Ectodermal cell (in vitro differentiated cells): ENCODE measurements around the gene SERAC1.
A peak's percentile ranks its signal among the peaks of the same experiment; 100 is the strongest.
"Not testable (repeated sequence)": the region's sequence is repeated elsewhere in the genome, so short reads cannot be mapped to it uniquely, and the experiment has no call there.

Experiments
- H3K27ac ChIP-seq: 2 replicates; pipeline ENCODE4 v1.7.0; 2013; ENCODE audit warnings: mild to moderate bottlenecking, low read depth, low read length; ENCODE audit not compliant: insufficient read depth, poor library complexity, severe bottlenecking
- H3K27me3 ChIP-seq: 2 replicates; pipeline ENCODE4 v1.7.0; 2013; ENCODE audit warnings: mild to moderate bottlenecking, low read length; ENCODE audit not compliant: insufficient read depth, control insufficient read depth, poor library complexity, severe bottlenecking
- H3K36me3 ChIP-seq: one replicate; pipeline ENCODE4 v1.7.0; 2013; ENCODE audit warnings: low read length; ENCODE audit not compliant: control insufficient read depth, insufficient read depth
- H3K4me1 ChIP-seq: one replicate; pipeline ENCODE4 v1.7.0; 2013; ENCODE audit warnings: low read length; ENCODE audit not compliant: control insufficient read depth, insufficient read depth
- H3K4me3 ChIP-seq: 2 replicates; pipeline ENCODE4 v1.7.0; 2013; ENCODE audit warnings: low read depth, low read length, control low read depth; ENCODE audit not compliant: insufficient read depth
- H3K9me3 ChIP-seq: 2 replicates; pipeline ENCODE4 v1.7.0; 2013; ENCODE audit warnings: mild to moderate bottlenecking, low read length, moderate library complexity; ENCODE audit not compliant: control insufficient read depth
- WGBS, 2 experiments: methylation state at CpG; one replicate each; pipeline ENCODE4 v1.1.7; 2013; ENCODE audit warnings: missing lambda C conversion rate in 2 of 2; 5-methylcytosine and 5-hydroxymethylcytosine counted together

The SERAC1 gene

DNA sequence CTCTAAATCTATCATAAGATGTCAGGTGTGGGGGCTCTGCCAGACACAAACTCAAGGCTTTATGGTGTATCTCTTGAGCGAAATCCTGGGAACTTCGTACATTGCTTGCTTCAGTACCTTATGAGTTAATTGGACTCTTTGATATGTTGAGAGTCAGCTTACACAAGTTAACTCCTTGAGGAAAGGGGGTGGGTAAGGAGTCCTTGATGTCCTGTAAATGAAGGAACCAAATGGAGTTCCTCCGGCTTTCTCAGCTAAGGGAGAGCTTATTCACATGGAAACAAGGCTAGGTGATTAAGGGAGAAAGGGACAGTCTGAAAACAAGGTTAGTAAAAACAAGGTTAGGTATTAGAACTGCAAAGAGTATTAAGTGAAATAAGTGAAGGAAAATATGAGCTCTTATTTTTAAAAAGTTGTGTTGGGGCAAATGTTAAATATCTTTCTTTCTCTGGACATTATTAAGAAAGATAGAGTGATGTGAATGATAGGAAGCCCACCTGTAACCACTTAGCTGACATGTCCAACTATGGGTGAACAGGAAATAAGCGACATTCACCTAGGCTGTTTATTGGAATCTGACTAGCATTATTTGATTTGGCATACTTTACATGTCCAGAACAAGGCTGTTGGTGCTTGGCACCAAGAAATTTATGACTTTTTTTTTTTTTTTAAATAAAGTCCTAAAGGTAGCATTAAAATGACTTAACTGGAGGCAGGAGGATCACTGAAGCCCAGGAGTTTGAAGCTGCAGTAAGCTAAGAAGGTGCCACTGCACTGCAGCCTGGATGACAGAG, 26.6 kb upstream of the SERAC1 start:
- Histone ChIP-seq H3K27ac (peak overlapping the region; percentile 31), H3K27me3 (no peaks in the 10 kb centered on the region), H3K4me1 (peaks cover 3% of the 10 kb centered on the region), H3K4me3 (no peak overlapping the region), H3K9me3 (no peaks in the 10 kb centered on the region), H3K36me3 (no peaks in the 10 kb centered on the region)
- WGBS, 2 experiments = 29 to 30% methylated on average over 4 of the region's 4 CpGs

- peaks cover 6% of the 10 kb centered on the region for H3K36me3 ChIP-seq
- 96 to 100% methylated on average over 4 of the region's 4 CpGs for WGBS, 2 experiments
These were observed 23.7 kb upstream of the SERAC1 start for GRCh38 chr6:158191761-158192160.

DNA sequence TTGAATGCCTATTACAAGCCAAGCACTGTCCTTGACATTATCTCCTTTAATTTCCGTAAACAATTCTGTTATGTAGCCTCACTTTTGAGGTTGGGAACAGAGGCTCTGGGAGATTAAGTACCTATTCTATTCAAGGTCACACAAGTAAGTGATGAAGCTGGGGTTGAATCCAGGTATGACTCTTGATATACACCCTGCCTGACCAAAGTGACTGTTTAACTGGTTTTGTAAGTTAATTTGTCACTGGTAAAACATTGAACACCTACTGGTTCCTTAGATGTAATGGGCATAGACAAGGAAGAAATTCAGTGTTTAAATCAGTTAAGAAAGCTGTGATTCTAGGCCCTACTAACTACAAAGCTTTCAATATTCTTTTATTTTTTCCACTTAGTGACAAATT, 23.0 kb upstream of the SERAC1 start:
- Histone ChIP-seq H3K27ac (no peak overlapping the region), H3K27me3 (no peaks in the 10 kb centered on the region), H3K4me3 (no peak overlapping the region), H3K36me3 (peaks cover 10% of the 10 kb centered on the region), H3K4me1 (peaks cover 3% of the 10 kb centered on the region), H3K9me3 (no peaks in the 10 kb centered on the region)
- WGBS, 2 experiments = 87% methylated on average over 1 of the region's 1 CpG; no CpG with 5 or more reads in 1 of the 2 experiments

More at GRCh38 chr6:158191761-158192160, 23.7 kb upstream of the SERAC1 start:
- Histone ChIP-seq H3K9me3 (no peaks in the 10 kb centered on the region), H3K4me3 (no peak overlapping the region), H3K27ac (no peak overlapping the region), H3K4me1 (peaks cover 3% of the 10 kb centered on the region), H3K27me3 (no peaks in the 10 kb centered on the region)

GRCh38 chr6:158188591-158188990, 20.5 kb upstream of the SERAC1 start:
- peaks cover 17% of the 10 kb centered on the region for H3K36me3 ChIP-seq
- no peak overlapping the region for H3K27ac ChIP-seq
- 71 to 72% methylated on average over 2 to 3 of the region's 3 CpGs for WGBS, 2 experiments

DNA sequence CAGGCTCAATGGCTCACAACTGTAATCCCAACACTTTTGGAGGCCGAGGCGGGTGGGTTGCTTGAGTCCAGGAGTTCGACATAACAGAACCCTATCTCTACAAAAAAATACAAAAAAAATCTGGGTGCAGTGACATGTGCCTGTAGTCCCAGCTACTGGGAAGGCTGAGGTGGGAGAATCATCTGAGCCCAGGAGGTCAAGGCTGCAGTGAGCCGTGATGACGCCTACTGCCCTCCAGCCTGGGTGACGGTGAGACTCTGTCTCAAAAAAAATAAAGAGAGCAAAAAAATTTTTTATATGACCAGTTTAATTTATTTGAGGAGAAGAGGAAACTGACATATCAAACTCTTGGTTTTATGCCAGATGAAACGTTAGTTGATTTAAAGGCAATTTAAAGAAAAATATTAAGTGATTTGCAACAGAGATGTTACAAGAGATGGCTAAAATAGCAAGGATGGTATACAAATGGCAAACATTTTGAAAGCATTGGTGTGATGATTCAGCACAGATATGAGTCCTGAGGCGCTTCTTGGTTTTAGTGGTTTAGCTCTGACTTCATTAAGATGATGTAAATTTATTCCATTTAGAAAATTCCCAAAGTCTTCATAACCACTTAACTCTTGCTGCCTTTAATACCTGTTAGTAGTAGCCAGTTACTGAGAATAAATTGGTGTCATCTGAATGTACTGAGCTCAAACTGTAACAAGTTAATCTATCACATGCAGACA, 17.8 kb upstream of the SERAC1 start:
- Histone ChIP-seq H3K27me3 (no peaks in the 10 kb centered on the region), H3K9me3 (no peaks in the 10 kb centered on the region), H3K4me3 (no peak overlapping the region), H3K4me1 (peaks cover 5% of the 10 kb centered on the region), H3K27ac (no peak overlapping the region), H3K36me3 (peaks cover 17% of the 10 kb centered on the region)
- WGBS, 2 experiments = 90 to 92% methylated on average over 8 of the region's 8 CpGs

More at GRCh38 chr6:158188591-158188990, 20.5 kb upstream of the SERAC1 start:
- H3K4me3 ChIP-seq = no peak overlapping the region
- no peaks in the 10 kb centered on the region for H3K4me1 ChIP-seq
- no peaks in the 10 kb centered on the region for H3K9me3 ChIP-seq
- H3K27me3 ChIP-seq = no peaks in the 10 kb centered on the region

GRCh38 chr6:158184608-158185007, 16.5 kb upstream of the SERAC1 start:
- H3K27ac ChIP-seq = no peak overlapping the region
- H3K27me3 ChIP-seq = no peaks in the 10 kb centered on the region
- H3K4me3 ChIP-seq = no peak overlapping the region
- no peaks in the 10 kb centered on the region for H3K9me3 ChIP-seq
- H3K36me3 ChIP-seq = peaks cover 17% of the 10 kb centered on the region
- H3K4me1 ChIP-seq = peaks cover 5% of the 10 kb centered on the region

GRCh38 chr6:158183174-158183972, 15.3 kb upstream of the SERAC1 start:
- not testable (repeated sequence) for H3K4me3 ChIP-seq, H3K4me1 ChIP-seq, H3K27me3 ChIP-seq, H3K9me3 ChIP-seq, H3K27ac ChIP-seq
- WGBS, 2 experiments = 60 to 63% methylated on average over 16 of the region's 16 CpGs
- peaks cover 17% of the 10 kb centered on the region for H3K36me3 ChIP-seq

DNA sequence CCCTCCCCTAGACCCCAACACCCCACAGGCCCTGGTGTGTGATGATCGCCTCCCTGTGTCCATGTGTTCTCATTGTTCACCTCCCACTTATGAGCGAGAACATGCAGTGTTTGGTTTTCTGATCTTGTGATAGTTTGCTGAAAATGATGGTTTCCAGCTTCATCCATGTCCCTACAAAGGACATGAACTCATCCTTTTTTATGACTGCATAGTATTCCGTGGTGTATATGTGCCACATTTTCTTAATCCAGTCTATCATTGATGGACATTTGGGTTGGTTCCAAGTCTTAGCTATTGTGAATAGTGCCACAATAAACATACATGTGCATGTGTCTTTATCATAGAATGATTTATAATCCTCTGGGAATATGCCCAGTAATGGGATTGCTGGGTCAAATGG, 9.7 kb upstream of the SERAC1 start:
- H3K4me3 ChIP-seq, H3K27ac ChIP-seq, H3K9me3 ChIP-seq, H3K4me1 ChIP-seq, H3K27me3 ChIP-seq, H3K36me3 ChIP-seq: not testable (repeated sequence)
- WGBS, 2 experiments = 88 to 92% methylated on average over 2 to 3 of the region's 3 CpGs

- Histone ChIP-seq H3K4me1 (no peaks in the 10 kb centered on the region), H3K9me3 (no peaks in the 10 kb centered on the region), H3K36me3 (peaks cover 8% of the 10 kb centered on the region), H3K27ac (no peak overlapping the region), H3K27me3 (no peaks in the 10 kb centered on the region), H3K4me3 (no peak overlapping the region)
- 79 to 92% methylated on average over 2 to 3 of the region's 3 CpGs for WGBS, 2 experiments
These were observed 7.0 kb upstream of the SERAC1 start for GRCh38 chr6:158175111-158175510.

DNA sequence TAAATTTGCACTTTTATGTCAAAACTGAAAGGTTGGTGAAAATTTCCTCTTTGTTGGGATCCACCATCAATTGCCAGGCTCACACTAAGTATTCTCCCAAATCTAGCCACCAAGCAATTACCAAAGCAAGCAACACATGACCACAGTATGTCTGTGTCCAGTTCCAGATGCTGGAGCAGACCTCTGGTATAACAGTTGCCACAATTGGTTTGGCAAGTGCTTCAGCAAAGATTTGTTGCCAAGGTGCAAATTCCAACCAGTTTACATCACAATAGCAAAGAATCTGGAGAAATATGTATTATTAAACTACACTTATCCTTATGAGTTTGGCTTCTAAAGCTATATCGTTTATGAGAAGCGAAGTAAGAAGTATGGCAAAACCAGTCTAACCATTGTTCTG, 6.5 kb upstream of the SERAC1 start:
- Histone ChIP-seq H3K4me1 (no peaks in the 10 kb centered on the region), H3K36me3 (peaks cover 8% of the 10 kb centered on the region), H3K27me3 (no peaks in the 10 kb centered on the region), H3K9me3 (no peaks in the 10 kb centered on the region), H3K4me3 (no peak overlapping the region), H3K27ac (no peak overlapping the region)
- 94 to 100% methylated on average over 2 of the region's 2 CpGs for WGBS, 2 experiments
